Endothelial cell of umbilical vein (primary cell): ENCODE measurements around the gene PLEKHS1. TPM values are rescaled to one million over a fixed set of nuclear protein-coding genes. Genes with fewer than 3 reads are reported as not detected.

Source experiments
- BruUV-seq: library from RNA; stranded (reverse); fragments of 400-500 nt; replicated peaks from 2 replicates; lab custom pipeline; 2021; lab: Mats Ljungman, UMichigan
- CTCF ChIA-PET: fragments of 300-600, 350-600 bp; sonication (Branson Sonifier 250); formaldehyde crosslinking; loops from one replicate; lab custom pipeline; 2021; ENCODE audit warnings: antibody characterized with exemption, inconsistent platforms; lab: Charles Lee
- POLR2A ChIA-PET: fragments of 300-600, 350-600 bp; sonication (Branson Sonifier 250); formaldehyde crosslinking; loops from one replicate; lab custom pipeline; 2021; ENCODE audit warnings: antibody characterized with exemption, inconsistent platforms; lab: Charles Lee
- DNase-seq: peaks from one replicate; pipeline ENCODE4 v3.0.0-alpha.2; 2011; ENCODE audit warnings: low read depth, low spot score
- FAIRE-seq: peaks from 2 replicates; lab custom pipeline; 2011; peaks lifted over from hg19 to GRCh38; lab: Jason Lieb, UNC
- H2AFZ ChIP-seq: 2 replicates; pipeline ENCODE4 v1.6.0; 2012; ENCODE audit warnings: low read depth, low read length, control low read depth, inconsistent platforms
- H3K27ac ChIP-seq: 2 replicates; pipeline ENCODE4 v1.5.1; 2011; ENCODE audit warnings: low read depth, mild to moderate bottlenecking, control low read depth, low read length, moderate library complexity; ENCODE audit not compliant: insufficient read depth
- H3K27me3 ChIP-seq, 2 experiments: 2 replicates each; pipeline versions ENCODE4 v1.6.0 to v1.6.1; 2011; ENCODE audit warnings: low read length in 2 of 2, mixed read lengths in 1 of 2; ENCODE audit not compliant: control insufficient read depth in 2 of 2, insufficient read depth in 2 of 2
- H3K36me3 ChIP-seq, 2 experiments: 2 replicates in 1 of 2; 3 replicates in 1 of 2; pipeline ENCODE4 v1.5.1; 2011; ENCODE audit warnings: low read length in 2 of 2, mild to moderate bottlenecking in 1 of 2, moderate library complexity in 1 of 2; ENCODE audit not compliant: control insufficient read depth in 2 of 2, insufficient read depth in 2 of 2; ENCODE audit errors: extremely low read depth in 1 of 2
- H3K4me1 ChIP-seq: 3 replicates; pipeline ENCODE4 v1.5.1; 2011; ENCODE audit warnings: mild to moderate bottlenecking, low read length; ENCODE audit not compliant: control insufficient read depth, insufficient read depth; ENCODE audit errors: extremely low read depth
- H3K4me2 ChIP-seq: 2 replicates; pipeline ENCODE4 v1.6.1; 2011; ENCODE audit warnings: low read length, control low read depth, mixed read lengths; ENCODE audit not compliant: insufficient read depth
- H3K4me3 ChIP-seq, 3 experiments: fragments of 200-600 bp in 1 of 3; sonication (generic), shearing (Covaris generic) in 1 of 3; replicated peaks in 1 of 3; 2 replicates each; pipeline ENCODE4 v1.5.1; 2011 to 2016; ENCODE audit warnings: control low read depth in 3 of 3, low read length in 3 of 3, mild to moderate bottlenecking in 2 of 3, inconsistent platforms in 1 of 3, low read depth in 1 of 3, moderate library complexity in 1 of 3; ENCODE audit not compliant: insufficient read depth in 1 of 3
- H3K79me2 ChIP-seq: 2 replicates; pipeline ENCODE4 v1.6.0; 2012; ENCODE audit warnings: low read length, inconsistent platforms; ENCODE audit not compliant: control insufficient read depth, insufficient read depth
- H3K9ac ChIP-seq: replicated peaks from 2 replicates; pipeline ENCODE3; 2011; ENCODE audit warnings: low read length, control low read depth; ENCODE audit not compliant: insufficient read depth; ENCODE audit errors: extremely low read depth
- H3K9me1 ChIP-seq: replicated peaks from 3 replicates; pipeline ENCODE4 v1.6.0; 2011; ENCODE audit warnings: mild to moderate bottlenecking, low read length; ENCODE audit not compliant: control insufficient read depth, insufficient read depth; ENCODE audit errors: extremely low read depth
- H3K9me3 ChIP-seq: replicated peaks from 2 replicates; pipeline ENCODE4 v1.5.1; 2012; ENCODE audit warnings: low read length, inconsistent platforms; ENCODE audit not compliant: control insufficient read depth, insufficient read depth
- H4K20me1 ChIP-seq: replicated peaks from 2 replicates; pipeline ENCODE3; 2011; ENCODE audit warnings: mild to moderate bottlenecking, low read length; ENCODE audit not compliant: control insufficient read depth, insufficient read depth; ENCODE audit errors: extremely low read depth
- CTCF ChIP-seq, 2 donors: IDR thresholded peaks; 1 replicate in 1 of 2; 2 replicates in 1 of 2; pipeline ENCODE4 v1.5.1; 2011; ENCODE audit warnings: low read length in 2 of 2, mild to moderate bottlenecking in 2 of 2, moderate library complexity in 2 of 2, control low read depth in 1 of 2, inconsistent platforms in 1 of 2, low read depth in 1 of 2; ENCODE audit not compliant: insufficient read depth in 1 of 2; ENCODE audit errors: extremely low read depth in 1 of 2
- EZH2 ChIP-seq: IDR thresholded peaks from 2 replicates; pipeline ENCODE4 v1.6.1; 2012; ENCODE audit warnings: borderline replicate concordance, low read depth, mild to moderate bottlenecking, moderate library complexity, low read length, inconsistent platforms; ENCODE audit not compliant: severe bottlenecking
- FOS ChIP-seq: IDR thresholded peaks from 2 replicates; pipeline ENCODE4 v1.6.1; 2011; ENCODE audit warnings: mild to moderate bottlenecking, low read length, moderate library complexity, borderline replicate concordance; ENCODE audit not compliant: insufficient read depth
- GATA2 ChIP-seq: IDR thresholded peaks from 2 replicates; pipeline ENCODE4 v1.7.0; 2011; ENCODE audit warnings: low read depth, mild to moderate bottlenecking, moderate library complexity, mixed read lengths, low read length; ENCODE audit not compliant: insufficient read length, insufficient read depth
- JUN ChIP-seq: IDR thresholded peaks from 2 replicates; pipeline ENCODE4 v1.6.1; 2011; ENCODE audit warnings: borderline replicate concordance, low read depth; ENCODE audit not compliant: insufficient read length, insufficient read depth
- MYC ChIP-seq: IDR thresholded peaks from one replicate; pipeline ENCODE4 v1.6.1; 2011; ENCODE audit warnings: mild to moderate bottlenecking, low read depth, low read length
- POLR2A ChIP-seq: IDR thresholded peaks from 2 replicates; pipeline ENCODE4 v1.6.1; 2012; ENCODE audit warnings: low read depth, mild to moderate bottlenecking, control low read depth, low read length
- POLR2AphosphoS5 ChIP-seq: IDR thresholded peaks from 2 replicates; pipeline ENCODE4 v1.6.1; 2012; ENCODE audit warnings: low read depth, mild to moderate bottlenecking, control low read depth, low read length, moderate library complexity; ENCODE audit not compliant: insufficient read depth
- dilution Hi-C: fragments of 300-500 bp; cut with MboI; formaldehyde crosslinking; loops from one replicate; pipeline ENCODE4 v1.15.0; 2019; ENCODE audit warnings: low sequenced_read_pairs; ENCODE audit not compliant: extremely low pct_ligation_motif_present
- intact Hi-C: fragments of 100-400 bp; cut with micrococcal nuclease; formaldehyde crosslinking; loops from one replicate; pipeline ENCODE4 v1.10.0; 2022
- polyA plus RNA-seq, 4 experiments: library from polyadenylated mRNA; depleted of rRNA in 3 of 4; stranded (reverse) in 3 of 4; unstranded in 1 of 4; fragments of >200 nt; gene quantifications; 2 replicates each; pipeline versions ENCODE4 v1.2.1 to v1.2.3, GENCODE V29; 2011 to 2012; ENCODE audit warnings: missing spikeins in 1 of 4
- total RNA-seq: library from RNA; stranded (reverse); gene quantifications from 2 replicates; pipeline ENCODE4 v1.2.3, GENCODE V29; 2021
- TF ChIP-seq, protein P1 (sequence below): IDR thresholded peaks from 2 replicates; pipeline ENCODE4 v1.6.1; 2011; ENCODE audit not compliant: insufficient read depth, insufficient read length

PLEKHS1 gene
- total and polyA plus RNA-seq, 2 donors (not counting 3 experiments of a cell fraction or from before 2014, with no cell fraction given): not detected

DNA sequence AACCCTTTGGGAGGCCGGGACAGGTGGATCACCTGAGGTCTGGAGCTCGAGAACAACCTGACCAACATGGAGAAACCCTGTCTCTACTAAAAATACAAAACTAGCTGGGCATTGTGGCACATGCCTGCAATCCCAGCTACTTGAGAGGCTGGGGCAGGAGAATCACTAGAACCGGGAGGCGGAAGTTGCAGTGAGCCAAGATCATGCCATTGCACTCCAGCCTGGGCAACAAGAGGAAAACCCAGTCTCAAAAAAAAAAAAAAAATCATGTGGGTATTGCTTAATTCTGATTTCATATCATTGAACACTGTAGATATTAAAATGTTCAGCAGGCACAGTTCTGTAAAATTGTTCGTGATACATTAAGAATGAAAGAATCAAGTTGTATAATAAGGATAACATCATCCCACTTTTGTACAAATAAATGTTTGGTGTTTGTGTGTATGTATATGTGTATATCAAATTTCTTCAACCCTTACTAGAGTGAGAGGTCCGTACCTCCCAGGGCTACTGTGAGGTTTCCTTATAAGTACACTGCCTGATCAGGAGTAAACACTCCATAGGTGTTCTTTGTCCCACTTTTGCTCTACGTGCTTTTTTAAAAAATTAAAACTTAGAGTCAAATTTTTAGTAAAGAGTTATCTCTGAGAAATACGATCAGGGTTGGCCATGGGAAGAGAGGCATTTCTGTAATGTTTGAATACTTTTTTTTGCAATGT is 31.7 kb downstream of the PLEKHS1 start:
- DNase-seq: no peak
- Histone ChIP-seq H3K9ac (no peak overlapping the region), H3K9me1 (no peaks in the 10 kb centered on the region), H3K36me3 (no peaks in the 10 kb centered on the region), H3K79me2 (no peaks in the 10 kb centered on the region), H4K20me1 (no peaks in the 10 kb centered on the region), H3K27me3 (no peaks in the 10 kb centered on the region), H3K4me2 (no peak overlapping the region), H3K9me3 (no peaks in the 10 kb centered on the region), H3K4me1 (no peaks in the 10 kb centered on the region), H2AFZ (no peak overlapping the region), H3K27ac (no peak overlapping the region), H3K4me3 (no peak overlapping the region)
- ChIA-PET CTCF (no interaction called here), POLR2A (no interaction called here)
- no peak for FAIRE-seq
- intact Hi-C loops: loop anchor here (5.0 kb wide), 1 partner anchor 76 kb away; no protein-coding TSS in a partner anchor
- BruUV-seq: no TSS peak
- no peak for TF ChIP-seq POLR2AphosphoS5
- no peak for TF ChIP-seq CTCF (IDR thresholded peaks at IDR 0.05; ENCODE audit: extremely low read depth in 1 of 2, insufficient read depth in 1 of 2, low read depth in 1 of 2, low read length in 2 of 2)
- TF ChIP-seq POLR2A: no peak
- no peak for TF ChIP-seq JUN
- no peak for TF ChIP-seq MYC
- TF ChIP-seq, protein P1, sequence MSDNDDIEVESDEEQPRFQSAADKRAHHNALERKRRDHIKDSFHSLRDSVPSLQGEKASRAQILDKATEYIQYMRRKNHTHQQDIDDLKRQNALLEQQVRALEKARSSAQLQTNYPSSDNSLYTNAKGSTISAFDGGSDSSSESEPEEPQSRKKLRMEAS: no peak
- no peak for TF ChIP-seq FOS
- no peak for TF ChIP-seq GATA2
- no peak for TF ChIP-seq EZH2
- dilution Hi-C loops: no loop called here
